GM13977 (cell line): ENCODE data around the gene APOA1.

ENCODE experiments used
- DNase-seq: peaks from one replicate; pipeline ENCODE4 v3.0.0; 2012; ENCODE audit warnings: low spot score
- CTCF ChIP-seq: IDR thresholded peaks from 2 replicates; pipeline ENCODE4 v1.5.1; 2012; ENCODE audit warnings: mild to moderate bottlenecking, control low read depth; ENCODE audit not compliant: insufficient read depth; ENCODE audit errors: extremely low read depth, missing control alignments
- in situ Hi-C: fragments of 300-500 bp; cut with MboI; formaldehyde crosslinking; loops from one replicate; pipeline ENCODE4 v1.12.0; 2022; ENCODE audit warnings: low sequenced_read_pairs, low pct_unique_long_range_greater_than_20kb, mixed read lengths, inconsistent platforms; ENCODE audit not compliant: unreplicated experiment

Gene APOA1

GRCh38 chr11:116800610-116801009, 36.8 kb downstream of the APOA1 start:
- in situ Hi-C loops = no loop called here
- no peak for DNase-seq
- no peak for TF ChIP-seq CTCF

DNA sequence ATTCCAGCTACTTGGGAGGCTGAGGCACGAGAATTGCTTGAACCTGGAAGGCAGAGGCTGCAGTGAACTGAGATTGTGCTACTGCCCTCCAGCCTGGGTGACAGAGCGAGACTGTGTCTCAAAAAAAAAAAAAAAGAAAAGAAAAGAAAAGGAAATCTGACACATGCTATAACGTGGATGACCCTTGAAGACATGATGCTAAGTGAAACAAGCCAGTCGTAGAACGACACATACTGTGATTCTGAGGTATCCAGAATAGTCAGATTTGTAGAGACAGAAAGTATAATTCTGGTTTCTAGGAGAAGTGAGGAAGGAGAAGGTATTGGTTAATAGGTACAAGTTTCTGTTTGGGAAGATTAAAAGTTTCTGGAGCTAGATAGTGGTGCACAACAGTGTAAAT, 39.1 kb downstream of the APOA1 start:
- no peak for DNase-seq
- no peak for TF ChIP-seq CTCF
- in situ Hi-C loops = loop anchor here (25.0 kb wide), 1 partner anchor 314 kb away; no protein-coding TSS in a partner anchor

- no peak for DNase-seq
- in situ Hi-C loops = loop anchor here (25.0 kb wide), 1 partner anchor 314 kb away; no protein-coding TSS in a partner anchor
- no peak for TF ChIP-seq CTCF
Observed at GRCh38 chr11:116797816-116798215, 39.6 kb downstream of the APOA1 start.

DNA sequence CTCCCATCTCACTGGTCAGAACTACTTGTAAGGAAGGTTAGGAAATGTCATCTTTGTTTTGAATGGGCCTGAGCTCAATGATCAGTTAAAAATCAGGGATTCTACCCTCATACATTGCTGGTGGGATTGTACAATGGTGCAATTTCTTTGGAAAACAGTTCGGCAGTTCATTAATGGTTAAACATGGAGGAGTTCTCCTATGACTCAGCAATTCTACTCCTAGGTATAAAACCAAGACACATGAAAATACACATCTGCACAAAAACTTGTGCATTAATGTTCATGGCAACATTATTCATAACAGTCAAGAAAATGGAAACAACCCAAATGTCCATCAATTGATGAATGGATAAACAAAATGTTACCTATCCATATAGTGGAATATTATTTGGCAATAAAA, 40.9 kb downstream of the APOA1 start:
- TF ChIP-seq CTCF = no peak
- in situ Hi-C loops = loop anchor here (25.0 kb wide), 1 partner anchor 316 kb away; no protein-coding TSS in a partner anchor
- no peak for DNase-seq

DNA sequence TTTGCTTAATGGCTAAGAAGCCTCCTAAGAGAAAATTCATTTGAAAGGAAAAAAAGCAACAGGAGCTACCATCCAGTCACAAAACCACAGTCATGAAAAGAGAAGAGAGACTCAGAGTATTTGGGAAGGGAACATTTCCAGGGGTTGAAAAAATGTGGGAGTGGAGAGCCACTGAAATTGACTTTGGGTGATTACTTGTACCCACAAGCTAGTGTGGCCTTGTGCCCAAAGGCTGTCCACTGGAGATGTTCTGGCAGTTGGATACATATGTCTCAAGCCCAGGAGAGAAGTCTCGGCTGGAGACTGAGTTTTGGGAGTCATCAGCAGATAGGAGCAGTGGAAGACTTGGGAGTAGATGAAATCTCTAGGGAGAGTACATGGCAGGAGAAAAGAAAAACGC, 42.6 kb downstream of the APOA1 start:
- in situ Hi-C loops = loop anchor here (25.0 kb wide), 1 partner anchor 317 kb away; no protein-coding TSS in a partner anchor
- no peak for DNase-seq
- TF ChIP-seq CTCF = no peak

GRCh38 chr11:116793772-116794097, 43.7 kb downstream of the APOA1 start:
- DNase-seq = no peak
- in situ Hi-C loops = loop anchor here (25.0 kb wide), 1 partner anchor 319 kb away; no protein-coding TSS in a partner anchor
- no peak for TF ChIP-seq CTCF
